BJ (cell line): Measurements from ENCODE around the gene NCF4. TPM values are rescaled to one million over a fixed set of nuclear protein-coding genes. Genes with fewer than 3 reads are reported as not detected.

ENCODE experiments used
- CTCF ChIA-PET: fragments of 350-600 bp; formaldehyde crosslinking; extraction: SDS; loops from one replicate; lab custom pipeline; 2021; ENCODE audit warnings: antibody characterized with exemption, inconsistent platforms; lab: Yijun Ruan, JAX
- POLR2A ChIA-PET: fragments of 300-600 bp; sonication (Branson Sonifier 250); formaldehyde crosslinking; extraction: SDS; loops from one replicate; lab custom pipeline; 2021; ENCODE audit warnings: antibody characterized with exemption; lab: Charles Lee
- DNase-seq: peaks from one replicate; pipeline ENCODE4 v3.0.0-alpha.2; 2011; ENCODE audit warnings: low read depth
- H3K27me3 ChIP-seq: 2 replicates; pipeline ENCODE4 v1.6.0; 2011; ENCODE audit warnings: low read length; ENCODE audit not compliant: control insufficient read depth, insufficient read depth
- H3K36me3 ChIP-seq: 2 replicates; pipeline ENCODE4 v1.5.1; 2011; ENCODE audit warnings: low read length; ENCODE audit not compliant: control insufficient read depth, insufficient read depth
- H3K4me3 ChIP-seq: 2 replicates; pipeline ENCODE4 v1.5.1; 2011; ENCODE audit warnings: low read depth, mild to moderate bottlenecking, control low read depth, low read length
- polyA plus RNA-seq: library from polyadenylated mRNA; depleted of rRNA; stranded (reverse); fragments of >200 nt; gene quantifications from 2 replicates; pipeline ENCODE4 v1.2.3, GENCODE V29; 2011
- TF ChIP-seq, protein P1 (sequence below): IDR thresholded peaks from 2 replicates; pipeline ENCODE4 v1.5.1; 2011; ENCODE audit warnings: low read depth, mild to moderate bottlenecking, control low read depth, inconsistent platforms, low read length, moderate library complexity; ENCODE audit not compliant: insufficient read depth

NCF4 gene
- polyA plus RNA-seq, 1 experiment, result not detected

DNA sequence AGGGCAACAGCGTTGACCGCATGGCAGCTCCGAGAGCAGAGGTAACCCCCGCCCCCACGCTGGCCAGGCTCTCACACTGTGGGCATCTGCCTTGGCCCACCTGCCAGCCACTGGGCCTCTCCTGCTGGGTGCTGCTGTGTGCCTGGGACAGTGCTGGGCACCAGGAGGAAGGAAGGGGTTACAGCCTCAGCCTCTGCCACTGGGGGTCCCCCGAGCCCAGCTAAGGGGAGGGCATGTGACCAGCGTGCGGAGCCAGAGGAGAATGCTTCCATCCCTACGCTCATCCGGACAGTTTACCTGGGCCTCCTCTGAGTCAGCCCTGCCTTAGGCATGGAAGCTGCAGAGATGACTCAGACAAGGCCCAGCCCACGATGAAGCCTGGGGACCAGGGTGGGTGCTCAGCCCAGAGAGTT is 10.9 kb downstream of the NCF4 start:
- DNase-seq, result no peak
- TF ChIP-seq, protein P1, sequence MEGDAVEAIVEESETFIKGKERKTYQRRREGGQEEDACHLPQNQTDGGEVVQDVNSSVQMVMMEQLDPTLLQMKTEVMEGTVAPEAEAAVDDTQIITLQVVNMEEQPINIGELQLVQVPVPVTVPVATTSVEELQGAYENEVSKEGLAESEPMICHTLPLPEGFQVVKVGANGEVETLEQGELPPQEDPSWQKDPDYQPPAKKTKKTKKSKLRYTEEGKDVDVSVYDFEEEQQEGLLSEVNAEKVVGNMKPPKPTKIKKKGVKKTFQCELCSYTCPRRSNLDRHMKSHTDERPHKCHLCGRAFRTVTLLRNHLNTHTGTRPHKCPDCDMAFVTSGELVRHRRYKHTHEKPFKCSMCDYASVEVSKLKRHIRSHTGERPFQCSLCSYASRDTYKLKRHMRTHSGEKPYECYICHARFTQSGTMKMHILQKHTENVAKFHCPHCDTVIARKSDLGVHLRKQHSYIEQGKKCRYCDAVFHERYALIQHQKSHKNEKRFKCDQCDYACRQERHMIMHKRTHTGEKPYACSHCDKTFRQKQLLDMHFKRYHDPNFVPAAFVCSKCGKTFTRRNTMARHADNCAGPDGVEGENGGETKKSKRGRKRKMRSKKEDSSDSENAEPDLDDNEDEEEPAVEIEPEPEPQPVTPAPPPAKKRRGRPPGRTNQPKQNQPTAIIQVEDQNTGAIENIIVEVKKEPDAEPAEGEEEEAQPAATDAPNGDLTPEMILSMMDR, result no peak
- POLR2A ChIA-PET, result no interaction called here
- Histone ChIP-seq H3K27me3 (peaks cover 7% of the 10 kb centered on the region), H3K36me3 (no peaks in the 10 kb centered on the region), H3K4me3 (no peak overlapping the region)
- CTCF ChIA-PET, result interaction anchor here (1.1 to 4.7 kb wide), 4 partner anchors 15 to 101 kb away, joined by 3 to 42 read pairs (median 3); no protein-coding TSS in a partner anchor

DNA sequence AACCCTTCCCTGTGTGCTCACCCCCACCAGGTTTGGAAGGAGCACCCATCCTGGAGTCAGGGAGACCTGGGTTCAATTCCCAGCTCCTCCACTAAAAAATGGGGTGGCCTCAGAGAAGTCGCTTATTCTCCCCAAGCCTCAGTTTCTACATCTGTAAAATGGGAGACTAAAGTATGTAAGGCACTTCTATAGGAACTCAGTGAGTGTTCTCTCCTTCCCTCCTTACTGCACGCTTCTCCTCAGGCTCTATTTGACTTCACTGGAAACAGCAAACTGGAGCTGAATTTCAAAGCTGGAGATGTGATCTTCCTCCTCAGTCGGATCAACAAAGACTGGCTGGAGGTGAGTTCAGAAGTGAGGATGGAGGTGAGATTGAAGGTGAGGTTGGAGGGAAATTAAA is 11.3 kb downstream of the NCF4 start:
- ChIA-PET CTCF (interaction anchor here (1.5 to 4.7 kb wide), 2 partner anchors 16 to 20 kb away, joined by 3 to 42 read pairs; no protein-coding TSS in a partner anchor), POLR2A (no interaction called here)
- TF ChIP-seq, protein P1, result no peak
- no peaks in the 10 kb centered on the region for H3K36me3 ChIP-seq
- H3K4me3 ChIP-seq, result no peak overlapping the region
- DNase-seq, result no peak
- peaks cover 7% of the 10 kb centered on the region for H3K27me3 ChIP-seq

DNA sequence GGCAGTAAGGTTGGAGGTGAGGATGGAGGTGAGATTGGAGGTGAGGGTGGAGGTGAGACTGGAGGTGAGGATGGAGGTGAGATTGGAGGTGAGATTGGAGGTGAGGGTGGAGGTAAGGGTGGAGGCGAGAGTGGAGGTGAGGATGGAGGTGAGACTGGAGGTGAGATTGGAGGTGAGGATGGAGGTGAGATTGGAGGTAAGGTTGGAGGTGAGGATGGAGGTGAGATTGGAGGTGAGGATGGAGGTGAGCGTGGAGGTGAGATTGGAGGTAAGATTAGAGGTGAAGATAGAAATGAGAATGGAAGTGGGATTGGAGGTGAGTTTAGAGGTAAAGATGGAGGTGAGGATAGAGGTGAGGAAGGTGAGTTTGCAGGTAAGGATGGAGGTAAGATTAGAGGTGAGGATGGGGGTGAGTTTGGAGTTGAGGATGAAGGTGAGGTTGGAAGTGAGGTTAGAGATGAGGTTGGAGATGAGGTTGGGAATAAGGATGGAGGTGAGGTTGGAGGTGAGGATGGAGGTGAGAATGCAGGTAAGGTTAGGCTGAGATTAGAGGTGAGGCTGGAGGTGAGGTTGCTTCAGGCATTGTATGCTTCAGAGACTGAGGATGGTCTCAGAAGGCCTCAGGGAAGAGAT is 12.2 kb downstream of the NCF4 start:
- ChIA-PET POLR2A (interaction anchor here (0.6 kb wide), 1 partner anchor 391 kb away, joined by 3 read pairs; no protein-coding TSS in a partner anchor), CTCF (interaction anchor here (0.9 to 1.8 kb wide), 5 partner anchors 11 to 114 kb away, joined by 3 to 10 read pairs (median 4); no protein-coding TSS in a partner anchor)
- TF ChIP-seq, protein P1, result no peak
- Histone ChIP-seq H3K4me3 (no peak overlapping the region), H3K36me3 (no peaks in the 10 kb centered on the region), H3K27me3 (peaks cover 10% of the 10 kb centered on the region)
- DNase-seq, result no peak

DNA sequence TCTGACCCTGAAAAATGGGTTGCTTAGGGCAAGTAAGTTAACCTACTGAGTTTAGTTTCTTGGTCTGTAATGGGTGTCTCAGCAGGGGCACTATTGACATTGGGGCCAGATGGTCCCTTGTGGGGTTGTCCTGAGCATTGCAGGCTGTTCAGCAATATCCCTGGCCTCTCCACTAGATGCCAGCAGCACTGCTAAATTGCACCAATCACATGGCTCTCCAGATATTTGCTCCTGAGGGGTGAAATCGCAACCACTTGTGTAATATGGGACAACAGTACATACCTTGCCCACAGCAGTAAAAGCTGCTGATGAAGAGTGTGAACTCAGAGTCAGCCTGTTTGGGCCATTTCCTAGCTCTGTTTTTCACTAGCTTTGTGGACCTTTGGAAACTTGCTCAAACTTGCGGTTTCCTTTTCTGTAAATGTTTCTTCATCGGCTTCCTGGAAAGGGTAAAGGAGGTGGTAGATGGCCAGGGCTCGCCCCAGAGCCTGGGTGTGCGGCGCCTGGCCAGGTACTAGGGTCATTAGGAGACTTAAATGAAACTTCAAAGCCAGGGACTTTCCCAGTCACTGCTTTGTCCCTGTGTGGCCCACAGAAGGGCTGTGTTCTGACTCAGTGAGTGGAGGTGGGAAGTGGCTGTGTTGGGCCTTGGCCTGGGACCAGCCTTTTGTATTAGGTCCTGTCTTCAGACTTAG is 13.0 kb downstream of the NCF4 start:
- CTCF ChIA-PET, result interaction anchor here (0.7 to 1.8 kb wide), 6 partner anchors 10 to 114 kb away, joined by 3 to 10 read pairs (median 4); no protein-coding TSS in a partner anchor
- H3K4me3 ChIP-seq, result no peak overlapping the region
- H3K36me3 ChIP-seq, result no peaks in the 10 kb centered on the region
- peak; percentile 2 for DNase-seq
- POLR2A ChIA-PET, result interaction anchor here (0.6 kb wide), 2 partner anchors 367 to 392 kb away, joined by 3 read pairs; partner anchors contain the start of gene FOXRED2
- peaks cover 12% of the 10 kb centered on the region for H3K27me3 ChIP-seq
- TF ChIP-seq, protein P1, result peak; percentile 61

DNA sequence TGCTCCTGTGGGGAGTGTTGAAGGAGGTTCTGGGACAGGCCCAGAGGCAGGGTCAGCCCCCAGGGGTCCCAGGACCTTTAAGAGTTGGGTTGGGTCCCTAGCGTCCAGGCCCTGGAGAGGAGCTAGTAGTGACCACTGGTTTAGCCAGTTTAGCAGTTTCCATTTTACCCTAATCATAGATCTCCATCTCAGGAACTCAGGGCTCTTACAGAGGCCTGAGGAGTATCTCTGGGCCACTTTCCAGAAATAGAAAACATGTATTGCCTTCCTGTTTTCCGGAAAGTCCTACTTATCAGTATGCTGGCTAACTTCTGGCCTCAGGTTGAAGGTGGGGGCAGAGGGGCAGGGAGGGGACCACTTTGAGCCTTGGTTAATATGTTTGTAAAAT is 13.5 kb downstream of the NCF4 start:
- TF ChIP-seq, protein P1, result no peak
- CTCF ChIA-PET, result interaction anchor here (0.6 to 1.8 kb wide), 6 partner anchors 10 to 113 kb away, joined by 3 to 10 read pairs (median 4); no protein-coding TSS in a partner anchor
- no peak overlapping the region for H3K4me3 ChIP-seq
- H3K27me3 ChIP-seq, result peaks cover 13% of the 10 kb centered on the region
- POLR2A ChIA-PET, result interaction anchor here (0.6 kb wide), 1 partner anchor 367 kb away, joined by 3 read pairs; the partner anchor contains the start of gene FOXRED2
- H3K36me3 ChIP-seq, result no peaks in the 10 kb centered on the region
- no peak for DNase-seq
